ENCODE measurements around the gene MMP19. TPM values are rescaled to one million over a fixed set of nuclear protein-coding genes. Genes with fewer than 3 reads are reported as not detected.
"Not testable (repeated sequence)": the region's sequence is repeated elsewhere in the genome, so short reads cannot be mapped to it uniquely, and the experiment has no call there.

The MMP19 gene
- total RNA-seq, 4 donors from 2014 or later = 5.6 to 36.6 (median 11.4) TPM

DNA sequence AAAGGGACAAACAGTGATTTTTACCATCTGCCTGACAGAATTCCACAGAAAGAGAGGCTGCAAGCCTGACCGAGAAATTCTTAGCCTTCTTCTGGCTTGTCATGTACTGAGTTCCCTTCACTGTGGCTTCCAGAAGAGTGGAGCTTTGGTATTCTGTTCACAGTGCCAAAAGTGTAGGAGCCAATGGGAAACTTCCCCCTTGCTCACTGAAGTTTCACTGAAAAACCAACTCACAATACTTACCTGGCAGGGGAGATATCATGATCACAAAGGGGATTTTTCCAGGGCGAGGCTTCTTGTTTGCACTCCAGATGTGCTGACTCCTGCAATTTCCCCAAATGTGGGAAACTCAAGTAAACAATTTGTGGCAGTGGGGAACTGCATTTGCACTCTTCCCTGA is 31.7 kb upstream of the MMP19 start:
- H3K4me1 ChIP-seq = no peaks in the 10 kb centered on the region
- TF ChIP-seq, protein P1, sequence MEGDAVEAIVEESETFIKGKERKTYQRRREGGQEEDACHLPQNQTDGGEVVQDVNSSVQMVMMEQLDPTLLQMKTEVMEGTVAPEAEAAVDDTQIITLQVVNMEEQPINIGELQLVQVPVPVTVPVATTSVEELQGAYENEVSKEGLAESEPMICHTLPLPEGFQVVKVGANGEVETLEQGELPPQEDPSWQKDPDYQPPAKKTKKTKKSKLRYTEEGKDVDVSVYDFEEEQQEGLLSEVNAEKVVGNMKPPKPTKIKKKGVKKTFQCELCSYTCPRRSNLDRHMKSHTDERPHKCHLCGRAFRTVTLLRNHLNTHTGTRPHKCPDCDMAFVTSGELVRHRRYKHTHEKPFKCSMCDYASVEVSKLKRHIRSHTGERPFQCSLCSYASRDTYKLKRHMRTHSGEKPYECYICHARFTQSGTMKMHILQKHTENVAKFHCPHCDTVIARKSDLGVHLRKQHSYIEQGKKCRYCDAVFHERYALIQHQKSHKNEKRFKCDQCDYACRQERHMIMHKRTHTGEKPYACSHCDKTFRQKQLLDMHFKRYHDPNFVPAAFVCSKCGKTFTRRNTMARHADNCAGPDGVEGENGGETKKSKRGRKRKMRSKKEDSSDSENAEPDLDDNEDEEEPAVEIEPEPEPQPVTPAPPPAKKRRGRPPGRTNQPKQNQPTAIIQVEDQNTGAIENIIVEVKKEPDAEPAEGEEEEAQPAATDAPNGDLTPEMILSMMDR (IDR thresholded peaks at IDR 0.05) = no peak
- TF ChIP-seq POLR2A (IDR thresholded peaks at IDR 0.05) = no peak
- H3K9me3 ChIP-seq = no peaks in the 10 kb centered on the region
- no peak for DNase-seq
- H3K27me3 ChIP-seq = no peaks in the 10 kb centered on the region
- no peak overlapping the region for H3K27ac ChIP-seq
- H3K4me3 ChIP-seq = no peak overlapping the region
- intact Hi-C loops (cut with DNase I; ENCODE audit: low total_unique reads) = no loop called here
- no peaks in the 10 kb centered on the region for H3K36me3 ChIP-seq

DNA sequence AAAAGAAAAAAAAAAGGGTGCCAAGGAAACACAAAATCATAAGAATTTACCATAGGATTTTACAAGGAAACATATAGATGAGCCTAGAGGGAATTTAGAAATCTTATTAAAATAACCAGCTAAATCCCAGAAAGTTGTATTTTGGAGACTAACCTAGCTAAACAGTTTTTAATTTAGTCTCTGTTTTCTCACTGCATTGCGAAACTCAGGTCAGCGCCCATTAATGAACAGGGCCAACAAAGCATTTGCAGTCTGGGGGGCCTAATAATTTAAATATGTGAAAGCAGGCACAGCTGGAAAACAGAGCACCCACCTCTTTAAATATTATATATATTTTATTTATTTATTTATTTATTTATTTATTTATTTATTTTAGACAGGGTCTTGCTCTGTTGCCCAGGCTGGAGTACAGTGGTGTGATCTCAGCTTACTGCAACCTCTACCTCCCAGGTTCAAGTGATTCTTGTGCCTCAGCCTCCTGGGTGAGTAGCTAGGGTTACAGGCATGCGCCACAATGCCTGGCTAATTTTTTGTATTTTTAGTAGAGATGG is 23.8 kb upstream of the MMP19 start:
- H3K27me3 ChIP-seq; H3K27ac ChIP-seq; DNase-seq; intact Hi-C loops (cut with DNase I; ENCODE audit: low total_unique reads); H3K4me1 ChIP-seq; H3K36me3 ChIP-seq; H3K9me3 ChIP-seq; H3K4me3 ChIP-seq: not testable (repeated sequence)

DNA sequence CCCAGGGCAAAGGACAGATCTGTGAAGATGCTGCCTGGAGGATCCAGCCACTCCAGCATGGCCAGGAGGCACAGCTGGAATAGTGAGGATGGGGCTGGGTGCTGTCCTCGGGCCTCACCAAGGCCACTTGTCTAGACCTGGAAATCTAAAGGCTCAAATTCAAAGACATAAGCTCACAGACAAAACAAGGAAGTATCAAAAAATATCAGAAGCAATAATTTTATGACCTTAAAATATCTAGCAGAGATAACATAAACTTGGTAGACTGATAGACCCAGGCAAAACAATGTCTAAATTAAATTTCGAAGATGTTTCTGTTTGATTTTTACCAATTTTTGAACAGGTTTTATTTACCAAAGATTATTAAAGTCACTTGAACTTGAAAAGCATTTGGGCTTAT is 22.6 kb upstream of the MMP19 start:
- Histone ChIP-seq H3K4me3 (no peak overlapping the region), H3K27ac (no peak overlapping the region), H3K9me3 (peaks cover 0 to 9% of the 10 kb centered on the region in 2 donors), H3K27me3 (no peaks in the 10 kb centered on the region), H3K36me3 (no peaks in the 10 kb centered on the region), H3K4me1 (no peaks in the 10 kb centered on the region)
- no peak for DNase-seq
- TF ChIP-seq POLR2A (IDR thresholded peaks at IDR 0.05) = no peak
- TF ChIP-seq, protein P1 (IDR thresholded peaks at IDR 0.05) = no peak
- intact Hi-C loops (cut with DNase I; ENCODE audit: low total_unique reads) = no loop called here

DNA sequence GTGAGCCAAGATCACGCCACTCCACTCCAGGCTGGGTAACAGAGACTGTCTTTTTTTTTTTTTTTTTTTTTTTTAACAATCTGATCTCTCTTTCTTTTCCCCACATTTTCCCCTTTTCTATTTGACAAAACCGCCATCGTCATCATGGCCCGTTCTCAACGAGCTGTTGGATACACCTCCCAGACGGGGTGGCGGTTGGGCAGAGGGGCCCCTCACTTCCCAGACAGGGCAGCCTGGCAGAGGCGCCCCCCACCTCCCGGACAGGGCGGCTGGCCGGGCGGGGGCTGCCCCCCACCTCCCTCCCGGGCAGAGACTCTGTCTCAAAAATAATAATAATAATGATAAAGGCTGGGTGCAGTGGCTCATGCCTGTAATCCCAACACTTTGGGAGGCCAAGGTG is 20.2 kb upstream of the MMP19 start:
- H3K36me3 ChIP-seq; H3K4me1 ChIP-seq; H3K27me3 ChIP-seq; H3K27ac ChIP-seq; intact Hi-C loops (cut with DNase I; ENCODE audit: low total_unique reads); H3K4me3 ChIP-seq; DNase-seq; H3K9me3 ChIP-seq: not testable (repeated sequence)

DNA sequence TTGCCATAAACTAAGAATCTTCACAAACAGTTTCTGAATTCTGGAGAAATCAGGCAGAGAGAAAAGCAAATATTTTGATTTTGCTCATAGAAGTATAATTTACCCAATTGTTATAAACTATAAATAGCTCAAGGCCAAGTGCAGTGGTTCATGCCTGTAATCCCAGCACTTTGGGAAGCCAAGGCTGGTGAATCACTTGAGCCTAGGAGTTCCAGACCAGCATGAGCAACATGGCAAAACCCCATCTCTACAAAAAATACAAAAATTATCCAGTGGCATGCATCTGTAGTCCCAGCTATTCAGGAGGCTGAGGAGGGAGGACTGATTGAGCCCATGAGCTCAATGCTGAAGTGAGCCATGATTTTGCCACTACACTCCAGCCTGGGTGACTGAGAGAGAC is 19.6 kb upstream of the MMP19 start:
- Histone ChIP-seq H3K27ac (no peak overlapping the region), H3K4me1 (no peaks in the 10 kb centered on the region), H3K27me3 (no peaks in the 10 kb centered on the region), H3K36me3 (no peaks in the 10 kb centered on the region), H3K9me3 (peaks cover 0 to 9% of the 10 kb centered on the region in 2 donors), H3K4me3 (no peak overlapping the region)
- TF ChIP-seq, protein P1 (IDR thresholded peaks at IDR 0.05) = no peak
- no peak for TF ChIP-seq POLR2A (IDR thresholded peaks at IDR 0.05)
- intact Hi-C loops (cut with DNase I; ENCODE audit: low total_unique reads) = no loop called here
- no peak for DNase-seq

DNA sequence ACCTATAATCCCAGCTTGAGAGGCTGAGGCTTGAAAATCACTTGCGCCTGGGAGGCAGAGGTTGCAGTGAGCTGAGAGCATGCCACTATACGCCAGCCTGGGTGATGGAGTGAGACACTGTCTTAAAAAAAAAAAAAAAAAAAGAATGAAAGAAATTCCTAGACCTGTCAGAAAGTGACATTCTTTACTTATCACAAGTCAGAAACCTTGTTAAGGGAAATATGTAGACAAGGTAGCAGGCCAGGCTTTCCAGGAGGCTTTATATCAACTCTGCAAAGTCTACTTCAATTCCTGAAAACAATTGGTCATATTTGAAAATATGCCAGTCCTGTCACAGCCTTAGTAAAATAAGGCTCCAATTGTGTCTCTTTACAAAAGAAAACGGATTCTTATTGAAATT is 19.1 kb upstream of the MMP19 start:
- H3K27ac ChIP-seq = no peak overlapping the region
- intact Hi-C loops (cut with DNase I; ENCODE audit: low total_unique reads) = no loop called here
- no peaks in the 10 kb centered on the region for H3K36me3 ChIP-seq
- H3K4me1 ChIP-seq = no peaks in the 10 kb centered on the region
- peaks cover 0 to 9% of the 10 kb centered on the region in 2 donors for H3K9me3 ChIP-seq
- TF ChIP-seq POLR2A (IDR thresholded peaks at IDR 0.05) = no peak
- TF ChIP-seq, protein P1 (IDR thresholded peaks at IDR 0.05) = no peak
- no peak for DNase-seq
- no peak overlapping the region for H3K4me3 ChIP-seq
- H3K27me3 ChIP-seq = no peaks in the 10 kb centered on the region
